Measurements from ENCODE around the gene TMEM14A.
"Not testable (repeated sequence)": the region's sequence is repeated elsewhere in the genome, so short reads cannot be mapped to it uniquely, and the experiment has no call there.

Gene TMEM14A

DNA sequence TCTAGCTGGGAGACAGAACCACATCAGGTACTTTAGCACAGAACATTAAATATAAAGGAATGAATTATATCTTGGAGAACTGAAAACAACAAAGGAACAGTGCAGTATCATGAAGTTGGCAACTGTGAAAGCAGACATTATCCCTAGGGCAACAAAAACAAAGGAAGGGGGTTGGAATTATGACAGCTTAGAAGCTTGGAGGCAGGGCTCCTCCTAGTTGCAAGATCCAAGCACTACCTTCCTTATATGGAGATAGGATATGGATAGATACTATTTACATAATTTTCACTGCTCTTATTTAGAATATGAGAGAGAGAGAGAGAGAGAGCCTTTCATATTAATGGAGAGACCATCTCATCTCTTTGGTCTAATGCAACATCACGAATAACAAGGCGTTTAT, 27.0 kb downstream of the TMEM14A start:
- DNase-seq (ENCODE audit: low read depth): no peak

GRCh38 chr6:52704060-52704459, 33.1 kb downstream of the TMEM14A start:
- no peak for DNase-seq (ENCODE audit: low read depth)

- not testable (repeated sequence) for DNase-seq (ENCODE audit: low read depth)
Observed at GRCh38 chr6:52704781-52705502, 34.0 kb downstream of the TMEM14A start.

GRCh38 chr6:52706001-52706400, 35.1 kb downstream of the TMEM14A start:
- DNase-seq (ENCODE audit: low read depth): no peak

DNA sequence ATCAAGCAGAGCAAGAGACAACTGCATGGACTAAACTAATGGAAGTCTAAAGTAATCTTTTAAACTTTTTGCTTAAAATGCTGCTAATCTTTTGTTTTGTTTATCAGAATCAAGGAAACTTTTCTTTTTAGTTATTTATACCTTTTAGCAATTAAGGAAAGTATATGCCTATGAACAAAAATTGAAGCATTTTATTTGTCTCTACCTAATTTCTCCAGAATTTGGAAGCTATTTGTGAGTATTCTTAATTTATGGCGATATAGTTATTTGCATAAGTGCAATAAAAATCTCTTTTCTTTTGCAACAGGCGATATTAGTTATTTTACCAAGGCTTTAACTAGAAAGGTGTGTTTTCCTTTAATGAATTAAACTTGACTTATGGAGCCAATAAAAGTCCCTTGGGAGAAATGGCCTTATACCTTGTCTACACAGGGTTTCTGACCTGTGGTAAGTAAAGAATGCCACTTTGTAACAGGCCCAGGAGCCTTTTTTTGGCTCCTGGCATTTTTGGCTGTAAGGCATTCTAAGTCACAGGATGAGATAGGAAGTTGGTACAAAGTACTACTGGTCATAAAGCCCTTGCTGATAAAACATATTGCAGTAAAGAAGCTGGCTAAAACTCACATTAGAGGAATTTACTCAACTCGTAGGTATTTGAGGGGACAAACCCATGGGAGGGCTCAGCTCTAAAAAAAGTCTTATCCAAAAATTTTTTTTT, 37.2 kb downstream of the TMEM14A start:
- DNase-seq (ENCODE audit: low read depth): no peak

GRCh38 chr6:52712136-52712535, 41.2 kb downstream of the TMEM14A start:
- no peak for DNase-seq (ENCODE audit: low read depth)

DNA sequence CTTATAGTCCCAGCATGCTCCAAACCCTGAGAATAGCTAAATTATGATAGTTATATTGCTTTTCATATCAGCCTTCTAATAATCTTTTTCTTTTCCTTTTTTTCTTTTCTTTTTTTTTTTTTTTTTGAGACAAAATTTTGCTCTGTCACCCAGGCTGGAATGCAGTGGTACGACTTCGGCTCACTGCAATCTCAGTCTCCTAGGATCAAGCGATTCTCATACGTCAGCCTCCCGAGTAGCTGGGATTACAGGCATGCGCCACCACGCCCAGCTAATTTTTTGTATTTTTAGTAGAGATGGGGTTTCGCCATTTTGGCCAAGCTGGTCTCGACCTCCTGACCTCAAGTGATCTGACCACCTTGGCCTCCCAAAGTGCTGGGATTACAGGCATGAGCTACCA, 43.8 kb downstream of the TMEM14A start:
- not testable (repeated sequence) for DNase-seq (ENCODE audit: low read depth)

GRCh38 chr6:52718550-52718949, 47.6 kb downstream of the TMEM14A start:
- no peak for DNase-seq (ENCODE audit: low read depth)

DNA sequence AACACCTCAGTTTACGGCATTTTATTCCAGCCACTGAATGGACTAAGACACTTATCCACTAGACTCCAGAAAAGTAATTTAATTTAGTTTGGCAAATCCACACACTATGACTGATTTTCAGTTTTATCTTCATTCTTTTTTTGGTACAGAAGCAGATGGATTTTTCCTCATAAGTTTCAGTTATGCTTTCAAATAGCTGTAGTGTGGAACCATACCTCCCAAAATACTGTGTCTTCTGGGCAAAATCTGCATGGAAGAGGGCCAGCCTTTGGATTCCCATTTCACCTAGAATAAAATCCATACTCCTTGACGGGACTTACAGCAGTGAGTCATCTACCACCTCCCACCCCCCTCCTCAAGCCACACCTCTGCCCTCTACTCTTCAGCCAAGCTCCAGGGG, 49.4 kb downstream of the TMEM14A start:
- DNase-seq (ENCODE audit: low read depth): no peak

DNA sequence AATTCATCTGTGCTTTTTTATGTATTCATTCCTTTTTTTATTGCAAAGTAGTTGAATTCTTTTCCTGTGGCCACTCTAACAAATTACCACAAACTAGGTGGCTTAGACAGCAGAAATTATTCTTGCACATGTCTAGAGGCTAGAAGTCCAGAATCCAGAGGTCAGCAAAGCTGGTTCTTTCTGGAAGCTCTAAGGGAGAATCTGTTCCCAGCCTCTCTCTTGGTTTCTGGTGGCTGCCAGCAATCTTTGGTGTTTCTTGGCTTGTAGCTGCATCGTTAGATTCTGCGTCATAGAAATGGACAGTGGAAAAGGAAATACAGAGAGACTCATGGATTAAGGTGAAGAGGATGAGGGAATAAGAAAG, 53.1 kb downstream of the TMEM14A start:
- peak; percentile 83 for DNase-seq (ENCODE audit: low read depth)

DNA sequence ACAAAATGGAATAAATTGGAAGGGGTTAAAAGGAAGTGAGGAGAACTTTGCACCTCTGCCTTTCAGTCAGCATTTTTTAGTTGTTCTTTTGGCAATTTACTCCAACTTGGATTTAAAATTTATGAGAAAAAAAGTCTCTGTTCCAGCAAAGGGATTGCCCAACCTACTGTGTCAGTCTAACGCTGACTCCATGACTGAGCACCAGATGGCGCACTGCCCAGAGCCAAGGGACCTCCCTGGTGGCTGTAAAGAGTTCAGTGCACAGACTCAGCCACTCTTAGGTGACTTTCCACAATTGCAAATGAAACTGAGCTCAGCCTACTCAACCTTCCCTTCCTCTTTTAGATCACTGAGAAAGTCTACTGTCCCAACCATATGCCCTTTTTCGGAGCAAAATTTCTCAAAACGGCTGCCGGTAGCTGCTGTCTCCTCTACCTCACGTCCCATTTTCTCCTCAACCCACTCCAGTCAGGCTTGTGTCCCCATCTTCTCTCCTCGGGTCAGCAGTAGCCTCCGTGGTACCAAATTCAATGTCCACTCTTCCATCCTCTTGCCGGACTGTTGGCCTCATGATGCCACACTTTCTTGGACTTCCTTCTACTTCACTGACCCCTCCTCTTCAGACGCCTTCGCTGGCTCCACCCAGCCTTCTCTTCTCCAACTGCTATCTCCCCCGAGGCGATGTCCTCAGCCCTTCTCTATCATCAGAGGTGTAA, 53.7 kb downstream of the TMEM14A start:
- DNase-seq (ENCODE audit: low read depth): peak; percentile 66

GRCh38 chr6:52725143-52725534, 54.2 kb downstream of the TMEM14A start:
- DNase-seq (ENCODE audit: low read depth): no peak

- DNase-seq (ENCODE audit: low read depth): no peak
Observed at GRCh38 chr6:52725535-52726192, 54.8 kb downstream of the TMEM14A start.

GRCh38 chr6:52726193-52726542, 55.3 kb downstream of the TMEM14A start:
- DNase-seq (ENCODE audit: low read depth): no peak

- DNase-seq (ENCODE audit: low read depth): no peak
Observed at GRCh38 chr6:52726741-52727535, 56.0 kb downstream of the TMEM14A start.

DNA sequence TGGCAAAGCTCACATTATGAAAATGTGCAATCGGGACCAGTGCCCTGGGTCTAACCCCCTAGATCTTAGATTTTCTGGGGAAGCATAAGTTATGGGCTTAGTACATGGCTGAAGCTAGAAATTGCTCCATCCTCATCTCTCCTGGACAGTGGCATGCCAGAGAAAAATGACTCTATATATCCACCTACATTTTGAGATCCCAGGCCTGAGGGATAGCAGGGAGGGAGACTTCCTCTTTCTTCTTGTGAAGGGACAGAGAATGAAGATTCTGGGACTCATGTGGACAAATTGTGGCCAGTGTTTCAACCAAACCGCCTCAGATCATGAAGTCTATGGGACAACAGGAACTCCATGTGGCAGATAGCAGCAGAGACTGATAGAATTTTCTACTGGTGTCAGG, 57.0 kb downstream of the TMEM14A start:
- DNase-seq (ENCODE audit: low read depth): no peak

DNA sequence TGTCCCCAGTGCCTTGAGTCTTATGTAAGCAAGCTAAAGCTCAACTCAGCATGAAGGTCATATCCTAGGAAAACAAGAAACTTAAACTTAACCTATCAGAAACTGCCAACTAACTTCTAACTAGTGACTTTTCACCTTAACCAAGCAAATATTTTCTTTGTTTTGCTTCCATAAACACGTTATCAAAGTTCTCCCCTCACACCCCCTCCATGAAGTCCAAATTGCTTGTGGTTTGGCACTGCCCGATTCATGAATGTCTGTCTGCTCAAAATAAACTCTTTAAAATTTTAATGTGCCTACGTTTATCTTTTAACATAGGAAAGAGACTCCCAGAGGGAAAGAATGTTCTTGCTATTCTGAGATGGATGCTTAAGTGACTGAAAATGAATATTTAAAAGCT, 57.5 kb downstream of the TMEM14A start:
- DNase-seq (ENCODE audit: low read depth): no peak

- no peak for DNase-seq (ENCODE audit: low read depth)
Observed at GRCh38 chr6:52729576-52729975, 58.7 kb downstream of the TMEM14A start.

- no peak for DNase-seq (ENCODE audit: low read depth)
Observed at GRCh38 chr6:52731719-52732118, 60.8 kb downstream of the TMEM14A start.

- DNase-seq (ENCODE audit: low read depth): no peak
Observed at GRCh38 chr6:52733172-52733571, 62.3 kb downstream of the TMEM14A start.

DNA sequence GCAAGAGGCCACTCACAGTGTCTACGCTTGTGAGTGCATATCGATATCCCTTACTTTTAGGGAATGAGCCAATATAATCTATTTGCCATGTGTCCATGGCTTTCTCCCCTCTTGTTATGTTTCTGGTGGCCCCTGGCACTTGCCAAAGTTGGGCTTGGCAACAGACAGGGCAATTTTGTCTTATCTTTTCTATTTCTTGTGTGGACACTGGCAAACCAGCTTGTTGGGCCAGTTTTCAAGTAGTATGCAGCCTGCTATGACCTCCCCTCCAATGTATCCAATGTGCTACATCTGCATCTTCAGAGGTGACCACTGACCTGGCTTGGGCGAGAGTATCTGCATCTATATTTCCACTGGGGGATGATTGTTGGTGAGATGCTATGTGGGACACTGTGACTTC, 63.2 kb downstream of the TMEM14A start:
- DNase-seq (ENCODE audit: low read depth): no peak

GRCh38 chr6:52735071-52735470, 64.2 kb downstream of the TMEM14A start:
- DNase-seq (ENCODE audit: low read depth): no peak

All from GM04504 (cell line).